ENCODE measurements around the gene ZNF93.

DNA sequence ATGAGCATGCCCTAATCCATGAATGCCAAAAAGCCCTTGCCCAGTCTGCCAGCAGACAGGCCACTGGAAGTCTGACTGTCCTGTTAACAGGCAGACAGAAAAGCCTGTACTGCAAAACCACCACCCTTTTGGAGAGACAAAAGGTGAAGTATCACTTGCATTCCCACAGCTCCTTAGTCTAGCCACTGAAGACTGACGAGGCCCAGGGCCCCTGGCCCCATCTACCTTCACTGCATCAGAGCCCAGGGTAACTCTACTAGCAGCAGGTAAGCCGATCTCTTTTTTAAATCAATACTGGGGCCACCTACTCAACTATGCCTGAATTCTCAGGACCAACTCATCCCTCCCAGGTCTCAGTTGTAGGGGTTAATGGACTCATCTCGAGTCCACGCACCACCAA, 45.5 kb downstream of the ZNF93 start:
- TF ChIP-seq, protein P1, sequence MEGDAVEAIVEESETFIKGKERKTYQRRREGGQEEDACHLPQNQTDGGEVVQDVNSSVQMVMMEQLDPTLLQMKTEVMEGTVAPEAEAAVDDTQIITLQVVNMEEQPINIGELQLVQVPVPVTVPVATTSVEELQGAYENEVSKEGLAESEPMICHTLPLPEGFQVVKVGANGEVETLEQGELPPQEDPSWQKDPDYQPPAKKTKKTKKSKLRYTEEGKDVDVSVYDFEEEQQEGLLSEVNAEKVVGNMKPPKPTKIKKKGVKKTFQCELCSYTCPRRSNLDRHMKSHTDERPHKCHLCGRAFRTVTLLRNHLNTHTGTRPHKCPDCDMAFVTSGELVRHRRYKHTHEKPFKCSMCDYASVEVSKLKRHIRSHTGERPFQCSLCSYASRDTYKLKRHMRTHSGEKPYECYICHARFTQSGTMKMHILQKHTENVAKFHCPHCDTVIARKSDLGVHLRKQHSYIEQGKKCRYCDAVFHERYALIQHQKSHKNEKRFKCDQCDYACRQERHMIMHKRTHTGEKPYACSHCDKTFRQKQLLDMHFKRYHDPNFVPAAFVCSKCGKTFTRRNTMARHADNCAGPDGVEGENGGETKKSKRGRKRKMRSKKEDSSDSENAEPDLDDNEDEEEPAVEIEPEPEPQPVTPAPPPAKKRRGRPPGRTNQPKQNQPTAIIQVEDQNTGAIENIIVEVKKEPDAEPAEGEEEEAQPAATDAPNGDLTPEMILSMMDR (IDR thresholded peaks at IDR 0.05) = no peak
- no peak for TF ChIP-seq POLR2AphosphoS5 (IDR thresholded peaks at IDR 0.05)

All from breast epithelium (tissue), 3 donors.